ENCODE data around the gene DDX49. TPM values are rescaled to one million over a fixed set of nuclear protein-coding genes. Genes with fewer than 3 reads are reported as not detected.
"Not testable (repeated sequence)": the region's sequence is repeated elsewhere in the genome, so short reads cannot be mapped to it uniquely, and the experiment has no call there.

The DDX49 gene
- total RNA-seq, 1 experiment from 2014 or later: 69.4 TPM

GRCh38 chr19:18940769-18941627 lies 21.5 kb downstream of the DDX49 start, which contains the start of gene HOMER3:
Gene HOMER3 (minus strand): TSS chr19:18941217. CDS start chr19:18938982, 2,235 bp downstream.
- DNase-seq (ENCODE audit: low spot score): peak; percentile 36

DNA sequence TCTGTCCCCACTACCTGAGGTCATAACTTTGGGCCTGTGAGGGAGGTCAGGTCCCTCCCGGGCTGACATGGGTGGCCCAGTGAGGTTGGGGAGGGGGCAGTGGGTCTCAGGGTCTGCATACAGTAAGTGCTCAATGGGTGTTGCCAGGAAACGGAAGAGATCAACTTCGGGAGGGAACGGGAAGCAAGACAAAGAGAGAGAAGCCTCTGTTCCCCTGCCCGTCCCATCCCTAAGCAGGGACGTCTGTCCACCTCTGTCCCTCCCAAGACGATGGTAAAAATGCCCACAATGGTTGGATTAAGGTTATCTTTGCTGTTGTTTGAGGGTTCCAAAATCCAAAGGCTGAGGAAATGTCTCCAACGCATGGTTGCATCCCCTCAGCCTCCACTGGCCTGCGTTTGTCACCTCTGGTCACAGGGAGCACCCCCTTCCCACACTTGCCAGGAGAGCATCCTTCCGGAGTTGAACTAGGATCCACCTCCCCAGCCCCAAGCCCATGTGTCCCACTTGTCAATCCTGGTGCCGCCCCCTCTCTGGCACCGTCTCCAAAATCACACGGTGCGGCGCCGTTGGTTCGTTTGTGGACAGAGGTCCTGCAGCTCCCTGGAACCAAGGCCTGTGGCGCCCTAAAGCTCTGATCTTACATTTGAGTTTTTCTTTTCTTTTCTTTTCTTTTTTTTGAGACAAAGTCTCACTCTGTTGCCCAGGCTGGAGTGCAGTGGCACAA lies 22.3 kb downstream of the DDX49 start:
- DNase-seq (ENCODE audit: low spot score): no peak

- DNase-seq (ENCODE audit: low spot score): no peak
Observed at GRCh38 chr19:18942692-18943091, 23.2 kb downstream of the DDX49 start.

DNA sequence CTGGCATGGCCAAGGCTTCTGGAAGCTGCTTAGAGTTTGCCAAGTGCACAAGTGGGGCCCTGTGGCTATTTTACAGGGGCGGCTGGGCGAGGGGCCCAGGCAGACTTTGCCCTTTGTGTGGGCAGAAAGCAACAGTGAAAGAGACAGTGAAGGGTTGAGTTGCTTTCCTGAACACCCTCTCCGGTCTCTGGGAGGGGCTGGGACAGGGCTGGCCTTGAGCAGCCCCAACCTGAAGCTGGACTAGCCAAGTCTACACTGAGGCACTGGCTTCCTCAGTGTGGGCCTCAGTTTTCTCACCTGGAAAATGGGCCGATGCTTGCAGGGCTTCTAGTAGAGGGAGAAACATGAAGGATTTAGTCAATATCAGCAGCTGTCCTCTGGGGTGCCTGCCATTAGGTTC lies 23.9 kb downstream of the DDX49 start:
- no peak for DNase-seq (ENCODE audit: low spot score)

DNA sequence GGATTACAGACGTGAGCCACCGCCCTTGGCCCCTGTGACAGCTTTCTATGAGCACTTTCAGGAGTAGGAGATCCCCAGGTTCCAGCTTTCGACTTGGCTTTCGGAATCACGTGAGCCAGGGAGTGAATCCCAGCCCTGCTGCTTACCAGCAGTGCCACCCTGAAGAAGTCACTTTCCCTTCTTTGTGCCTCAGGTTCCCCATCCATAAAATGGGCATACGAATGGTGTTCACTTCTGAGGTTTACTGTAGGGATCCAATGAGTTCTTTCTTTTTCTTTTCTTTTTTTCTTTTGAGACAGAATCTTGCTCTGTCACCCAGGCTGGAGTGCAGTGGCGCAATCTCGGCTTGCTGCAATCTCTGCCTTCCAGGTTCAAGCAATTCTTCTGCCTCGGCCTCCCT lies 25.8 kb downstream of the DDX49 start:
- no peak for DNase-seq (ENCODE audit: low spot score)

- DNase-seq (ENCODE audit: low spot score): no peak
Observed at GRCh38 chr19:18946335-18946734, 26.8 kb downstream of the DDX49 start.

- no peak for DNase-seq (ENCODE audit: low spot score)
Observed at GRCh38 chr19:18946918-18947317, 27.4 kb downstream of the DDX49 start.

GRCh38 chr19:18948075-18948975 lies 28.8 kb downstream of the DDX49 start:
- no peak for DNase-seq (ENCODE audit: low spot score)

- DNase-seq (ENCODE audit: low spot score): no peak
Observed at GRCh38 chr19:18948976-18949356, 29.5 kb downstream of the DDX49 start.

GRCh38 chr19:18949858-18950257 lies 30.3 kb downstream of the DDX49 start:
- DNase-seq (ENCODE audit: low spot score): no peak

GRCh38 chr19:18951721-18952281 lies 32.3 kb downstream of the DDX49 start:
- no peak for DNase-seq (ENCODE audit: low spot score)

GRCh38 chr19:18952364-18953003 lies 33.0 kb downstream of the DDX49 start:
- not testable (repeated sequence) for DNase-seq (ENCODE audit: low spot score)

- no peak for DNase-seq (ENCODE audit: low spot score)
Observed at GRCh38 chr19:18954094-18954493, 34.6 kb downstream of the DDX49 start.

GRCh38 chr19:18955042-18955441 lies 35.5 kb downstream of the DDX49 start:
- DNase-seq (ENCODE audit: low spot score): no peak

DNA sequence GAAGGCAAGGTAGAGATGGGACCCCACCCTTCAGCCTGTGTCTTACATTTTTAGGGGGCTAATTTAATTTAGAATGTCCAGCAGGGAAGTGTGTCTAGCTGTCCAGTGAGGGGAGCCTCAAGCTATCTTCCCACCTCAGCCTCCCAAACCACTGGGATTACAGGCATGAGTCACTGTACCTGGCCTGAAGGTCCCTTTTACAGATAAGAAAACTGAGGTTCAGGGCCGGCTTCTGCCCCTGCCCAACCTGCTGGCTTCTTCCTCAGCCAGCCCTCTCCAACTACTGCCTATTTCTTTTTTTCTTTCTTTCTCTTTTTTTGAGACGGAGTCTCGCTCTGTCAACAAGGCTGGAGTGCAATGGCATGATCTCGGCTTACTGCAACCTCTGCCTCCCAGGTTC lies 40.9 kb downstream of the DDX49 start:
- no peak for DNase-seq (ENCODE audit: low spot score)

DNA sequence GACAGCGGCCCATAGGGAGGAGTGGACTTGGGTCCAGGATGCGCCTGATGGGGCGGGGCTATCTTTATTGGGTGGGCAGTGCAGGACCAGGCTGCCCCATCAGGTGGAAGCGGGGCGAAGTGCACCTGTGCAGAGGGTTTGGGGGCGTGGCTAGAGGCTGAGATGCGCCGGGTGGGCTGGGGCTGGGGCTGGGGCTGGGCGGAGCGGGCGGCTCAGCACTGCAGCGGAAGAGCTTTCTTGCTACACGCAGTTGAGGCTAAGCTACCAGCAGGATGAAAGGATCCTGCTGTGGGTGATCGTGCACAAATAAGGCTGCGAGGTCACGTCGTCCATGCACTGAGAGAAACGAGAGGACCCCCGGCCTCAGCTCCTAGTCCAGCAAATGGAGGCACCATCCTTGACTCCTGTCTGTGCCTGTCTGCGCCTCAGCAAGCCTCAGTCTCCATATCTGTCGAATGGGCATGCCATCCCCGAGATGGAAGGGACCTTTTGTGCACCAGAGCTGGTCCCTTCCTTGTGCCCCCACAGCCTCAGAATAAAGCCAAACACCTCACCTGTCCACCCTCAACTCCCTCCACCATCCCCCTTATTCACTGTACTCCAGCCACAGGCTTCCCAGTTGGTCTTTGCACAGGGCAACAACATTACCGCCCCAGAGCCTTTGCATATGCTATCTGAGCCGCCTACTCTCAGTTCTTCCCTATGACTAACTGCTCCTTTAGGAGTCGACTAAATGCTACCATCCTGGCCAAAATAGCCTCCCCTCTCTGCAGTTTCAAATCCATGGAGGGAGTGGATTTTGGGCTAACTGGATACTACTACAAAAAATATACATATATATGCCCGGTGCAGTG lies 42.5 kb downstream of the DDX49 start:
- no peak for DNase-seq (ENCODE audit: low spot score)

GRCh38 chr19:18964121-18964520 lies 44.6 kb downstream of the DDX49 start:
- no peak for DNase-seq (ENCODE audit: low spot score)

- no peak for DNase-seq (ENCODE audit: low spot score)
Observed at GRCh38 chr19:18966307-18966706, 46.8 kb downstream of the DDX49 start.

GRCh38 chr19:18967358-18968146 lies 48.0 kb downstream of the DDX49 start:
- no peak for DNase-seq (ENCODE audit: low spot score)
